ENCODE measurements around the gene NDUFB3.

The NDUFB3 gene

GRCh38 chr2:201100497-201100896, 28.7 kb downstream of the NDUFB3 start:
- POLR2A ChIA-PET: no interaction called here
- TF ChIP-seq, protein P1, sequence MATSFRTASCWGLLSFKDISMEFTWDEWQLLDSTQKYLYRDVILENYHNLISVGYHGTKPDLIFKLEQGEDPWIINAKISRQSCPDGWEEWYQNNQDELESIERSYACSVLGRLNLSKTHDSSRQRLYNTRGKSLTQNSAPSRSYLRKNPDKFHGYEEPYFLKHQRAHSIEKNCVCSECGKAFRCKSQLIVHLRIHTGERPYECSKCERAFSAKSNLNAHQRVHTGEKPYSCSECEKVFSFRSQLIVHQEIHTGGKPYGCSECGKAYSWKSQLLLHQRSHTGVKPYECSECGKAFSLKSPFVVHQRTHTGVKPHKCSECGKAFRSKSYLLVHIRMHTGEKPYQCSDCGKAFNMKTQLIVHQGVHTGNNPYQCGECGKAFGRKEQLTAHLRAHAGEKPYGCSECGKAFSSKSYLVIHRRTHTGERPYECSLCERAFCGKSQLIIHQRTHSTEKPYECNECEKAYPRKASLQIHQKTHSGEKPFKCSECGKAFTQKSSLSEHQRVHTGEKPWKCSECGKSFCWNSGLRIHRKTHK (tag by site-specific recombination; IDR thresholded peaks at IDR 0.05): no peak
- no peak for TF ChIP-seq ZBTB10 (tag by site-specific recombination; IDR thresholded peaks at IDR 0.05)
- Histone ChIP-seq H3K4me1 (ENCODE audit: control insufficient read depth, insufficient read depth, low read length) (no peaks in the 10 kb centered on the region), H3K27ac (ENCODE audit: extremely low read depth, low read depth, low read length) (no peak overlapping the region), H3K36me3 (ENCODE audit: control insufficient read depth in 2 of 2, insufficient read depth in 1 of 2, low read length in 2 of 2) (no peaks in the 10 kb centered on the region), H3K4me3 (ENCODE audit: low read depth, low read length) (no peak overlapping the region), H3K9me3 (ENCODE audit: control insufficient read depth, insufficient read depth, low read depth, low read length) (no peaks in the 10 kb centered on the region)
- CTCF ChIA-PET: no interaction called here

GRCh38 chr2:201105759-201106158, 34.0 kb downstream of the NDUFB3 start:
- Histone ChIP-seq H3K36me3 (ENCODE audit: control insufficient read depth in 2 of 2, insufficient read depth in 1 of 2, low read length in 2 of 2) (no peaks in the 10 kb centered on the region), H3K4me3 (ENCODE audit: low read depth, low read length) (no peak overlapping the region), H3K4me1 (ENCODE audit: control insufficient read depth, insufficient read depth, low read length) (no peaks in the 10 kb centered on the region), H3K9me3 (ENCODE audit: control insufficient read depth, insufficient read depth, low read depth, low read length) (no peaks in the 10 kb centered on the region), H3K27ac (ENCODE audit: extremely low read depth, low read depth, low read length) (no peak overlapping the region)
- CTCF ChIA-PET: no interaction called here
- no peak for TF ChIP-seq ZBTB1 (tag by site-specific recombination; IDR thresholded peaks at IDR 0.05)
- no peak for TF ChIP-seq SP2 (tag by site-specific recombination; IDR thresholded peaks at IDR 0.05)
- POLR2A ChIA-PET: no interaction called here

DNA sequence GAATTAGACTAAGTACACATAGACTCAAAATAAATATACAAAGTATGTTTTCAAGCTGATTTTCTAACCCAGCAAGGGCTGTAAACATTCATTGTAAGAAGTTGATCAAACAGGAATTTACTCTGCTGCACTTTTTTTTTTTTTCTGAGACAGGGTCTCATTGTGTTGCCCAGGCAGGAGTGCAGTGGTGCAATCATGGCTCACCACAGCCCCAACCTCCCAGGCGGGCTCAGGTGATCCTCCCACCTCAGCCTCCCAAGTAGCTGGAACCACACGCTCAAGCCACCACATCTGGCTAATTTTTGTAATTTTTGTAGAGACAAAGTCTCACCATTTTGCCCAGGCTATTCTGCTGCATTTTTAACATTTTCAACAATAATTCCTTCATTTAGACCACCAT, 35.8 kb downstream of the NDUFB3 start:
- Histone ChIP-seq H3K9me3 (ENCODE audit: control insufficient read depth, insufficient read depth, low read depth, low read length) (no peaks in the 10 kb centered on the region), H3K27ac (ENCODE audit: extremely low read depth, low read depth, low read length) (no peak overlapping the region), H3K4me1 (ENCODE audit: control insufficient read depth, insufficient read depth, low read length) (no peaks in the 10 kb centered on the region), H3K4me3 (ENCODE audit: low read depth, low read length) (no peak overlapping the region), H3K36me3 (ENCODE audit: control insufficient read depth in 2 of 2, insufficient read depth in 1 of 2, low read length in 2 of 2) (no peaks in the 10 kb centered on the region)
- CTCF ChIA-PET: interaction anchor here (0.6 to 1.8 kb wide), 2 partner anchors 15 to 50 kb away, joined by 4 to 7 read pairs; no protein-coding TSS in a partner anchor
- TF ChIP-seq ZNF174 (tag by site-specific recombination; IDR thresholded peaks at IDR 0.05) (no peak), ELK4 (IDR thresholded peaks at IDR 0.05; ENCODE audit: borderline replicate concordance, low read depth, low read length) (no peak), ZNF24 (tag by site-specific recombination; IDR thresholded peaks at IDR 0.05) (no peak)
- POLR2A ChIA-PET: no interaction called here

- TF ChIP-seq ZNF544 (tag by site-specific recombination; IDR thresholded peaks at IDR 0.05) (no peak), HIC1 (tag by site-specific recombination; IDR thresholded peaks at IDR 0.05) (no peak), PRDM1 (tag by site-specific recombination; IDR thresholded peaks at IDR 0.05) (no peak), ZNF433 (tag by site-specific recombination; IDR thresholded peaks at IDR 0.05; ENCODE audit: low read depth) (no peak), ZNF37A (tag by site-specific recombination; IDR thresholded peaks at IDR 0.05) (no peak)
- Histone ChIP-seq H3K36me3 (ENCODE audit: control insufficient read depth in 2 of 2, insufficient read depth in 1 of 2, low read length in 2 of 2) (no peaks in the 10 kb centered on the region), H3K9me3 (ENCODE audit: control insufficient read depth, insufficient read depth, low read depth, low read length) (no peaks in the 10 kb centered on the region), H3K4me3 (ENCODE audit: low read depth, low read length) (no peak overlapping the region), H3K27ac (ENCODE audit: extremely low read depth, low read depth, low read length) (no peak overlapping the region), H3K4me1 (ENCODE audit: control insufficient read depth, insufficient read depth, low read length) (no peaks in the 10 kb centered on the region)
- CTCF ChIA-PET: interaction anchor here (1.8 kb wide), 1 partner anchor 50 kb away, joined by 7 read pairs; no protein-coding TSS in a partner anchor
- POLR2A ChIA-PET: no interaction called here
These were observed 36.5 kb downstream of the NDUFB3 start for GRCh38 chr2:201108341-201108740.

All from HEK293 (cell line).